Measurements from ENCODE around the gene SCLY.
A peak's percentile ranks its signal among the peaks of the same experiment; 100 is the strongest.

- TF ChIP-seq RAD21 (IDR thresholded peaks at IDR 0.05; ENCODE audit: low read depth), result no peak
- TF ChIP-seq CTCF (IDR thresholded peaks at IDR 0.05 in 2 of 3, conservative IDR thresholded peaks at IDR 0.05 in 1 of 3; ENCODE audit: borderline replicate concordance in 1 of 3, insufficient read depth in 1 of 3, low read depth in 2 of 3, low read length in 2 of 3), result 0 out of 6 replicates have a peak, but pooled peaks of 1 of the 3 experiments have one; percentile 12
- no peak for TF ChIP-seq REST (IDR thresholded peaks at IDR 0.05; ENCODE audit: low read depth)
- TF ChIP-seq, protein P1, sequence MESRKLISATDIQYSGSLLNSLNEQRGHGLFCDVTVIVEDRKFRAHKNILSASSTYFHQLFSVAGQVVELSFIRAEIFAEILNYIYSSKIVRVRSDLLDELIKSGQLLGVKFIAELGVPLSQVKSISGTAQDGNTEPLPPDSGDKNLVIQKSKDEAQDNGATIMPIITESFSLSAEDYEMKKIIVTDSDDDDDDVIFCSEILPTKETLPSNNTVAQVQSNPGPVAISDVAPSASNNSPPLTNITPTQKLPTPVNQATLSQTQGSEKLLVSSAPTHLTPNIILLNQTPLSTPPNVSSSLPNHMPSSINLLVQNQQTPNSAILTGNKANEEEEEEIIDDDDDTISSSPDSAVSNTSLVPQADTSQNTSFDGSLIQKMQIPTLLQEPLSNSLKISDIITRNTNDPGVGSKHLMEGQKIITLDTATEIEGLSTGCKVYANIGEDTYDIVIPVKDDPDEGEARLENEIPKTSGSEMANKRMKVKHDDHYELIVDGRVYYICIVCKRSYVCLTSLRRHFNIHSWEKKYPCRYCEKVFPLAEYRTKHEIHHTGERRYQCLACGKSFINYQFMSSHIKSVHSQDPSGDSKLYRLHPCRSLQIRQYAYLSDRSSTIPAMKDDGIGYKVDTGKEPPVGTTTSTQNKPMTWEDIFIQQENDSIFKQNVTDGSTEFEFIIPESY (IDR thresholded peaks at IDR 0.05; ENCODE audit: extremely low read depth, insufficient replicate concordance, low read length), result no peak
- TF ChIP-seq ZFX (IDR thresholded peaks at IDR 0.05), result no peak
- TF ChIP-seq CEBPB (IDR thresholded peaks at IDR 0.05; ENCODE audit: low read depth), result no peak
- TF ChIP-seq TCF7L2 (IDR thresholded peaks at IDR 0.05; ENCODE audit: borderline replicate concordance, extremely low read depth, insufficient read depth, insufficient read length), result no peak
- TF ChIP-seq JUND (IDR thresholded peaks at IDR 0.05), result no peak
- no peak for TF ChIP-seq ATF3 (IDR thresholded peaks at IDR 0.05)
- TF ChIP-seq EGR1 (IDR thresholded peaks at IDR 0.05; ENCODE audit: low read depth), result no peak
- TF ChIP-seq POLR2A (IDR thresholded peaks at IDR 0.05; ENCODE audit: borderline replicate concordance, extremely low read depth, insufficient read depth, insufficient read length), result no peak
- no peak for TF ChIP-seq EZH2 (IDR thresholded peaks at IDR 0.05)
These were observed 45.5 kb downstream of the SCLY start for GRCh38 chr2:238106339-238106697.
